ENCODE data around the gene HMGXB4.
A peak's percentile ranks its signal among the peaks of the same experiment; 100 is the strongest.

The HMGXB4 gene

DNA sequence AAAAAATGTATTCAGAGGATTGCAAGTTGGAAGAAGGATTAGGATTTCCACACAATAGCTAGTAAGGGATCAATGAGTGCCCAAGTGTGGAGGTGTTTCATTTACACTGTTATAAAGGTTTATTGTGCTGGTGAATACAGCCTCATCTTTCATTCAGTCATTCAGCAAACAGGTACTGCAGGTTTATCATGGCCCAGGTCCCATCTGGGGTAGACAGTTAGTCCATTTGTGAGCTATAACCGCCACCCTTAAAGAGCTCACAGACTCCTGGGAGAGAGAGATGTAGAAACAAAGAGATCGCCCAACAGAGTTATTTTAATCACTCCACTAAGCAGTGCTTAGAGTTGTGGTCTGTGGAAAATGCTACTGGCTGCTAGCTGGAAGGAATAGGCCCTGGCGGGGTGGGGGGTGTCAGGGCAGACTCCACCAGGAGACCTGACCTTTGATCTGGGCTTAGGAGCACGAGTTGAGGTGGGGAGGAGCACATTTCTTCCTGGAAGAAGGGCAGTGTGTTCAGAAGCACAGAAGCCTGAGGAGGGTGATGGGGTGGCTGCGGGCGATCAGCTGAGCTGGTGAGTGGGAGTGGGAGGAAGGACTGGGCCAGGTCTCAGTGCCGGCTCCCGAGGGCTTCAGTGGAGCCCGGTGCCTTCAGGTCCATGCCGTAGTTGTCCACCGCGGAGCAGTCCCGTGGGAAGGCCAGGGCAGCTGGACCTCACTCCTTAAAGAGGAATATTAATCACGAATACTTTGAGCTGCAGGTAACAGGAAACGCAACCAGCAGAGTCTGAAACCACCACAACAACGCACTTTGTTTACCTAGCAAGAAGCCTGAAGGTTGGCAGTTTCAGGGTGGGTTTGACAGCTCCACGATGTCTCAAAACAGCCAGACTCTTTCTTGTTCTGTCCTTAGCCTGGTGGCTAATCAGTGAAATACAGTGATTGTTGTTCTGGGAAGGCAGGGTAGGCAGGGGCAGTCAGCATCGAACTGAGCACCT is 53.6 kb downstream of the HMGXB4 start:
- DNase-seq (ENCODE audit: low read depth), result no peak

DNA sequence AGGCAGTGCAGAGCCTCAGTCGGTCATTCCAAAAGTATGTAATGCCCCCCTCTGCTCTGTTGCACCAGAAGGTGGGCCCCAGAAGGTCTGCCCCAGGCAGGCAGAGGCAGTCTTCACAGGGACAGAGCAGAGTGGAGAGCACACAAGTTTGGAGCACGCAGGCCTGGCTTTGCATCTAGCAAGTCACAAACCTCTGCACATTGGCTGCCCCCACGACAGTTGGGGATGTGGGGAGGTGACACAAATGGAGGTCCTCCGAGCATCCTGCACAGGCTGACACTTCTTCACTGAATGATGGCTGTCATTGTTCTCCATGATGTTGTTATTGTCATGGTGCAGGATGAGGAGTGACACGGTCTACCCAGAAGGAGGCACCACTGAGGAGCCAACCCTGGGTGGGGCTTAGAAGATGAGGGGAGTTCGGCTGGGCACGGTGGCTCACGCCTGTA is 54.3 kb downstream of the HMGXB4 start:
- no peak for DNase-seq (ENCODE audit: low read depth)

DNA sequence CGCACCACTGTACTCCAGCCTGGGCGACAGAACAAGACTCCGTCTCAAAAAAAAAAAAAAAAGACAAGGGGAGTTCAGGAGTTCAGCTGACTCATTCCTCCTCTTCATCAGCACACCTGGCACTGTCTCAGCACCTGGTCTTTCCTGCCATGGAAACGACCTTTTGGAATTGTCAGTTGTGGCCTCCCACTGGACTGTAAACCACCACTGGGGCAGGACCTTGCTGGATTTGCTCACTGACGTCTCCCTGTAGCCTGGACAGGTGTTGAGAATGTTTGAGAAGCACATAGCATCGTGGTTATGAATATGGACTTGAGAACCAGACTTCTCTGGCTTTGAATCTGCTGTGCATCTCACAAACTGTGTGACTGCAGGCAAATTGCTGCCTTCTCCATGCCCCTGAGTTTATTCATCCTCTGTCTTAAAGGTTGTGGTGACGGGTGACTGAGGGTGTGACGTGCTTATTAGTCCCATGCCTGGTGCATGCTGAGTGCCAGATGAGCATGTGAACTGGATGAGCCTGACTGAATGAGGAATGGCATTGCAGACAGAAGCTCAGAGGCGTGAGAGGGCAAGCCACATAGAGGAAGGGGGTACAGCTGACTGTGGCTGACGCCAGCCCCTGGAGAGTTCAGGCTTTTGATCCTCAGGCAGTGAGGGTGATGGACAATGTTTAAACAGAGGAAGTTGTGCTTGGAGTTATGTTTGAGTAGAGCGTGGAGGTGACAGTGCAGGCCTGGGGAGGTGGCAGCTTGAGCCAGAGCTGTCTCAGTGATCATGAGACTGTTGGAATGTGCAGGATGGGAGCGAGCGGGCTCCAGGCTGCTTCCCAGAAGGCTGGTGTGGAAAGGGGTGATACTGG is 55.1 kb downstream of the HMGXB4 start:
- peak; percentile 88 for DNase-seq (ENCODE audit: low read depth)

DNA sequence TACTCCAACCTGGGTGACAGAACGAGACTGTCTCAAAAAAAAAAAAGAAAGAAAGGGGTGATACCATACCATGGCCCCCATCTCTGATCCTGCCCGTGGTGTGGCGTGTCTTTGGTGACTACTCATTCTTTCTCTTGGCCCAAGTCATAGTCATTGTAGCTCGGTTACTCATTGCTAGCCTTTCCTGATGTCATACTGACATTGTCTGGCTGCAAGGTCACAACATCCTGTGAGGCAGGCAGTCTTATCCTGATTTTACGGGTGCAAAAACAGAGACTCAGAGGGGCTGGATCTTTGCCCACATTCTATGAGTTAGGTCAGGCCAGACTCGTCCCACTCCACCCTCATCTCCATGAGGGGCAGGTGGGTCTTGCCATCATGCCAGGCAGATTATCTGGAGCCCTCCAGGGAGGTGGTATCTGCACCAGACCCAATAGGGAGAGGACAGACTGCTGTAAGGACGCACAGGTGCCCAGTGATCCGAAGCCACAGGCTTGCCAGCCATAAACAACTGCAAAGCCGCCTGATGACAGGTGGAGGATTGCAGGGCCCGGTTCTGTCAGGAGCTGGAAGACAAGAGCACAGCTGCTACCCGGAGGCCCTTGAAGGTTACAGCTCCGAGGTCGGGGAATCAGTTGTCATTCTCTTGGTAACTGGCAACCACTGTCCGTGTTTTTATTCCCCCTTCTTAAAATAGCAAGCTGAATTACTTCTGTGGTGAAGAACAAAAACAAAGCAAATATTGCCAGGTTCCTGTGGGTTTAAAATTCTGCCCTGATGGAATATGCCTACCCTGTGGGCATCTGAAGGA is 56.2 kb downstream of the HMGXB4 start:
- peak; percentile 95 for DNase-seq (ENCODE audit: low read depth)

DNA sequence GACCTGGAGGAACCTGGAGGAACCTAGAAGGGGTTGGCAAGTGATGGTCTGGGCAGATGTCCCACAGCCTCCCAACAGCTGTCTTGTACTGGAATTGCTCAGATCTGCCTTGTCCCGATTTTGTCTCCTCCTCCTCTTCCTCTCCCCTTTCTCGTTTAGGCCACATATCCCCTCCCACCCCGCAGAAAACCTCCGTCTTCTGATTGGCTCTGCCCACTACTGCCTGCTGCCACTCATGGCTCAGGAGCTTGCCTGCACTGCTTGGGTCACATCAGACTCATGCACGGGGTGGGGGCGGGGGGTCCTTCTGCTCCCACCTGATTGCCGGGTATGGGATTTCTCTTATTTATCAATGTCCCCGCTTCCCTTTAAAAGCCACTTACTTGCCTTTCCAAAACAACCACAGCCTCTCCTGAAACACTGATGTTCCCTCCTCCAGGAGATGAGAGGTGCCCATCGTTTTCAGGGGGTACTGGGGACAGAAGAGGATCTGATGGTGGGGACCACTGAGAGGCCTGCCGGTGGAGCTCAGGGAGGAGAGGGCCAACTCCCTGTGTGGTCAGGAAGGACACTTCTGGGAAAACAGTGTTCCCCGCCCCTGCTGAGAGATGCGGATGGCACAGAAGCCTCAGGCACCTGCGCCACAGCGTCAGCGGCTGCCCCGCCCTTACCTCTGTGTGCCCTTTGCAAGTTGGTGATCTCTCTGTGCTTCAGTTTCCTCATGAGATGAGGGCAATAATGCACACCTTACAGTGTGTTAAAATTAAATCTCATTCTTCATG is 57.1 kb downstream of the HMGXB4 start:
- DNase-seq (ENCODE audit: low read depth), result no peak

DNA sequence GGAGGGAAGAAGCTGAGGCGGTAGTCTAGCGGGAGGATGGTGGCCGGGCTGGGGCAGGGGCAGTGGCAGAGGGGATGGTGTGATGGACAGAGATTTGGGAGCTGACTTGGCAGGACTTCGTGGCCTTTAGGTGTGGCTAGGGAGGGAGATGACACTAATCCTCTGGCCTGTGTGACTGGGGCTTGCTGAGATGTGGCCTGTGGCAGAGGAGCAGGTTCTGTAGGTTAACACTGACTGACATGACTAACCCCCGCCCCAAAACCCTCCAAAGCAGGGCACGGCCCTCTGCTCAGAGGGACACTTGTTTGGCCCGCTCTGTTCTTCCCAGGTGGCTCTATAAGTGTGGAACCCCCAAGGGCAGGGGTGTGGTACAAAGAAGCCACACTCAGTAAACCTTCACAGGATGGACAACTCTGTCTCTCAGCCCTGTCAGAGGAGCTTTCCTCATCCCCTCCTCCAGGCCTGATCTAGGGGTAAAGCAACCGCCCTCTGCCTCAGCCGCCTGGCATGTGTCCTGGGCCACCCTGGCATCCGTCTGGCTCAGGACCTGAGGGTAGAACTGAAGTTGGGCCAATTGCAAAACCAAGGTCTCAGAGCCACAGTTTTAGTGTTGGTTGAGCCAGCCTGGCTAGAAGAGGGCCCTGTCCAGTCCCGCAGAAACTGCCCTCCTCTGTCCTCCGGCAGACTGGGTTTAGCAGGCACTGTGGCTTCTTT is 58.0 kb downstream of the HMGXB4 start:
- DNase-seq (ENCODE audit: low read depth), result no peak

DNA sequence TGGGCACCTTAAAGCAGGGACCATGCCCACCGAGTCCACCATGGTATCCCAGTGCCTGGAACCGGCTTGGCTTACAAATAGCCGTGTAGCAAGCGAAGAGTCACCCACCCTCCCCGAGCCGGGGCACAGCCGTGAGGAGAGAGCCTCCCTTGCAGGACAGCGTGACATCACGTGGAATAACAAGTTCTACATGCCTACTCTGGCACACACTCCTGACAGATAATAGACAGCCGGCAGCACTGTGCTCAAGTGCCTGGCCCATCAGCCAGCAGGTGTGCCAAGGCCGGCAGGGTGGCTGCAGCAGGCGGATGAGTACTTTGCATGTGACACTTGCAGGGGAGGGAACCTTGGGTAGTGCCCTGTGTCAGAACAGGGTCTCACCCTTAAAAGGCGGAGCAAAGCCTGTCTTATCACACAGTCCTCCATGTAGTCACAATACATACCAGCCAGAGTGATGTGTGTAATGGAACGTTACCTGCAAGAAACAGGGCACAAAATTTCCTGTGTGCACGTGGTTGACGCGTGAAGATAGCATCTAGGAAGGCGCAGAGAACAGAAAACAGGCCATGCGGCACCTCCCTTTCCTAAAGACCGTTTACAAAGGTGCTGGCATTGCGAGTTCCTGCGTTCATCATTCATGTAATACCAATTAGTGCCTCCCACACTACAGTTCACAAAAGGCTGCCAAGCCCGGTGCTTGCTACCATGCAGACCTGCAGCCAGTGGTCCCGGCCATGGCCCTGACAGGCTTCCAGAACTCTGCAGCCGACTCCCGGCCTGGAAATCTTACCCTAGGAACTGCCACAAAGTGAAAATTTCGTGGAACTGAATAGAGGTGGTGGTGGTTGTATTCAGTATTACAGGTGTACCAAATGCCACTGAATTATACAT is 58.8 kb downstream of the HMGXB4 start:
- no peak for DNase-seq (ENCODE audit: low read depth)

DNA sequence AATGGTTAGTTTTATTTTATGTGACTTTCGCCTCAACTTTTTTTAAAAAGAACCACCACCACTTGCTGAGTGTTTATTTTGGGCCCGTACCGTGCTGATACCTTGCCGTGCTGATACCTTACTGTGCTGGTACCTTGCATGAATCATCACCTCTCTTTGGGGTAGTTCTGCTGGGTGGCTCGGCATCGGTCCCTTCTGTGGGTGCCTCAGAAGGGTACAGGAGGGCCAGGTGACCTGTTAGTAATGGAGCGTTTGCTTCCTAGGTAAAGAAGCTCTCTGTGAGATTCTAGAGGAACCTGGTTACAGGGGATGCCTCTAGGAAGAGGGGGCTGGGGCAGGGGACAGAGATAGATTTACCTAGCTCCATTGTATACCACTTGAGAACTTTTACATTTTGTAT is 59.5 kb downstream of the HMGXB4 start:
- DNase-seq (ENCODE audit: low read depth), result no peak

DNA sequence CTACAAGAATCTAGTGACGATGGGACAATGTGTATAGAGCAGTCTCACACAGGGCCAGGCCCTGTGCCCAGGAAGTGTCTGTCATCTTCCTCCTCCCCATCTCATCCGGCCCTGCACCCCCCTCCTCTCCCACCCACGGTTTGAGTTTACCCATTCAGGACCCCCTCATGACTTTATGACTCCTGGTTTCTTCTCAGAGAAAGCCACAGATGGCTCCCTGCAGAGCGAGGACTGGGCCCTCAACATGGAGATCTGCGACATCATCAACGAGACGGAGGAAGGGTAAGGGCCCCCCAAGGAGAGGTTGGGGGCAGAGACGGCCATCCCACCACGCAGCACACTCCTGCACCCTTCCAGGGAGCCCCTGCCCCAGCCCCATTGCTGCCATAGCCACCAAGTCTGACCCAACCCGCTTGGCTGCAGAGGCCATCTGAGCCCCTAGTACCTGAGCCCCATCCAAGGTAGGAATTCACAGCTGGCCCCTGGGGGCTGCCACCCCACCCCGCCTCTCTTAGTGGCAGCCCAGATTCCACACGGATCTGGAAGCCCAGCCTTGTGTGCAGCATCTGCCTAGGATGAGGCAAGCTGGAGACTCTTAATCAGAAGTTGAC is 60.5 kb downstream of the HMGXB4 start:
- DNase-seq (ENCODE audit: low read depth), result no peak

DNA sequence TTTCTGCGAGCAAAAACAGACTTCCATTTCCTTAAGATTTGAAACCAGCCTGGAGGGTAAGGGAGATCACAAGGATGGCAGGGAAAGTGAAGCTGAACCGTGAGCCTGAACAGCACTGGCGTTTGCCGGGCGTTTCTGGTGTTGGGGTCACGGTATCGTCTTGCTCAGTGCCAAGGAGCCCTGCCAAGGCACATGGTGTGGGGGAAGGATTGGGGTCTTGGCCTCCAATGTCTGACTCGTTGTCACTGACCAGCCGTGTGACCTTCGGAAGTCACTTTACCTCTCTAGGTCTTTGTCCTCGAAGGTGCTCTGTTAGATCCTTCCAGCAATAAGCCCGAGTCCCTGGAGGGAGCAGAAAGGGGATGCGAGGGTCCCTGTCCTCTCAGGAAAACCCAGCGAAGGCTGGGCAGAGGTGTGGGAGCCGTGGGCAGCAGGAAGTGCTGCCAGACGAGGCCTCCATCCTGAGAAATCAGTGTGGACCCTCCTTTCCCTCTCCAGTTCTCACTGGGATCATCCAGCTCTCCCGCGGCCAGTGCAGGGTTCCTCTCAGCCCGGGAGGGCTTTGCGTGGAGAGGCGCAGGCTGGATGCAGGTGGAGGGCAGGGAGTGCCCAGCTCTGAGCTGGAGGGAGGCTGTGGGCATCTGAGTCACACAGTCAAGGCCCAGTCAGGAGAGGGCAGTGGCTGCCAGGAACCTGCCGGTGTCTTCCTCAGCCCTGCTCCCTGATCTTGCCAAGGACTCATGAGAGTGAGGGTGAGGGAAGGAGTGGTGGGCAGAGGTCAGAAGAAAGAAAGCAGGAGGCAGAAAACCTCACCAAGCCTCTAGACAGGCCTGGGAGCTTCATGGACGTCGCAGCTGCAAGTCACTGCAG is 61.3 kb downstream of the HMGXB4 start:
- DNase-seq (ENCODE audit: low read depth), result no peak

DNA sequence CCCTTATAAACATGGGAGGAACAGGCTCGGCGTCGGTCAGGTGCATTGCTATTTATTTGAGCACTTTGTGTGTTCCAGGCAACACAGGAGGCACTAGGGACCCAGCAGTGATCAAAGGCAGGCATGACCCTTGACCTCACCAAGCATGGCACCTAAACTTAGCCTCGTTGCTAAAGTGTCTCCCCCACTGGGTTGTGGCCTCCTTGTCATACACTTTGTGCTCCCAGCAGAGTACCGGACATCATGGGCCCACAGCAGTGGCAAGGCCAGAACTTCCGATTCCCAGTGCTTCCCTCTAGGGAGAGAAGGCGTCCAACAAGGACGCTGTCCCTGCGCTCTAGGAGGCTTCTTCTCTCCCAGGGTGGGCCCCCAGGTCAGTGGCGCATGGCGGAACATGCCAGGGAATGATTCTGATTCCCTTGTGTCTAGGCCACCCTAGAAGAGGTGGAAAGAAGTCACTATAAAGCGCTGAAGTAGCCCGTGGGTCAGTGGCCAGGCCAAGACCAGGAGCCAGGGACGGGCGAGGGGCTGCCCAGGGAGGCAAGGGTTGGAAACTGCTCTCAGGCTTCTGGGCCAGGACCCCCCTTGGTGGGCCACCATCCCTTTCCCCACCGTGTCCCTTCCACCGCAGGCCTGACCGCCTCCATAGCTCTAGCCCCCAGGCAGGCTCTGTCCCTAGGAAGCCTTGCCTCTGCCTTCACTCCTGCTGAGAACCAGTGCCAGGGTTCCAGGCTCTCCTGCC is 62.1 kb downstream of the HMGXB4 start:
- DNase-seq (ENCODE audit: low read depth), result no peak

DNA sequence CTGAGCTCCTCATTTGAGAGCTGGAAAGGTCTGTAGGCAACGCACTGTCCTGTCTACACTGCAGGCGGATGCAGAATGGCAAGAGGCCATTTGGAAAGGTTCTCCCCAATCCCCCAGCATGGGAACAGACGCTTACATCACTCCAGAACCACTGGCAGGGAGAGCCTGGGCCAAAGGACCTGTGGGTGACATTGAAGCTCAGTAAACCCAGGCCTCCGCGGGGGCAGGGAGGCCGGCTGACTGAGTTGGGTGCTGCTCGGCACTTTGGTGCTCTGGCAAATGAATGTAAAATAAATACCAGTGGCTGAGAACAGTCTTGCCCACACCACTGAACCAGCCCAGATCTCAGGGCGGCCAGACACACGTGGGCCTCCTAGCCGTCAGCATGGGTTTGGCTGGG is 64.8 kb downstream of the HMGXB4 start:
- DNase-seq (ENCODE audit: low read depth), result no peak

DNA sequence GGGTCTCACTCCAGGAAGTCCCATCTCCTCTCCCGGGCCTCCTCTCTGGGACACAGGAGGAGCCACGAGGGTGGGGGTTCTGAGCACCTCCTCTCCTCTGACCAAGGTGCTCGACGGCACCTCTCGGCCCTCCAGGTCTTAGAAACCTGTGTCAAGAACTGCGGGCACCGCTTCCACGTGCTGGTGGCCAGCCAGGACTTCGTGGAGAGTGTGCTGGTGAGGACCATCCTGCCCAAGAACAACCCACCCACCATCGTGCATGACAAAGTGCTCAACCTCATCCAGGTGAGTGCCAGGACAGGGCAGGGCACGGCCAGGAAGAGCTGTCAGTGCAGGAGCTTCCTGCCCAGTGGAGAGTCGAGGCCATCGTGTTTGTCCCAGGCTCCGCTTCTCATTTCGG is 65.6 kb downstream of the HMGXB4 start:
- DNase-seq (ENCODE audit: low read depth), result no peak

DNA sequence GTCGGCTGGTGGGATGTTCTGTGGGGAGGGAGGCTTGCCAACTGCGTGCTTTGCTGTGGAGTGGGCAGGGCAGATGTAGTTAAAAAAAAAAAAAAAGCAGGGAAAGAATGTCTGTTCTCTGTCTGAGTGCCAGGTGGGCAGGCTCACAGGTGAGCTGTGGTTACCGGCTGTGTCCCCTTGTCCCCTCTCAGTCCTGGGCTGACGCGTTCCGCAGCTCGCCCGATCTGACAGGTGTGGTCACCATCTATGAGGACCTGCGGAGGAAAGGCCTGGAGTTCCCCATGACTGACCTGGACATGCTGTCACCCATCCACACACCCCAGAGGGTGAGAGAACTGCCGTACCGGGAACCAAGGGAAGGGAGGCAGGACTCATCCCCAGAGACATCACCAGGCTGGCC is 66.0 kb downstream of the HMGXB4 start:
- no peak for DNase-seq (ENCODE audit: low read depth)

DNA sequence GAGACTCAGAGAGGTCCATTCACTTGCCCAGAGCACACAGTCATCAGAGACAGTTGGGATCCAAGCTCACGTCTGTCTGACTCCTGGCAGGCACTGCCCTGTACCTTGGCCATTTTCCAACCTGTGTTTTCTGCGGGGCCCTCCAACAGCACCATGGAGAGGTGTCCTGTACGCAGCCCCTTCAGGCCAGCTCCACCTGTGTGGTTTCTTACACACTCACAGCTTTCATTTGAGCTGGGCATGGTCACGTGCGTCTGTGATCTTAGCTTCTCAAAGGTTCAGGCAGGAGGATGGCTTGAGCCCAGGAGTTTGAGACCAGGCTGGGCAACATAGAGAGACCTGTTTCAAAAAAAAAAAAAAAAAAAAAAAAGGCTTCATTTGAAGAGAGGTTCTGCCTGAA is 66.8 kb downstream of the HMGXB4 start:
- no peak for DNase-seq (ENCODE audit: low read depth)

DNA sequence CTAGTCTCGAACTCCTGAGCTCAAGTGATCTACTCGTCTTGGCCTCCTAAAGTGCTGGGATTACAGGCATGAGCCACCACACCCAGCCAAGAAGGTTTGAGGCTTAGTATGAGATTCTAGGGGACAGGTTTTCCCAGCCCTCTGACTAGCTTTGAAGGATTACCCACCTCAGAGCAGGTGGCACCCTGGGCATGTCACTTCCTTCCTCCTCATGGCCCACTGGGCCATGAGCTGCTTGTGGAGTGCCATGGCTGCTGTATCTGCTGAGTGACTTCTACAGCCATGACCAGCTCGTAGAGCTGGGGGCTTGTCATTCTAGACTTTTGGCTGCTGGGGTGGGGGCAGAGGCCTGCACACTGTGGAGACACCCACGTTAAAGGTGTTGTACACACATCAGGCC is 67.5 kb downstream of the HMGXB4 start:
- no peak for DNase-seq (ENCODE audit: low read depth)

DNA sequence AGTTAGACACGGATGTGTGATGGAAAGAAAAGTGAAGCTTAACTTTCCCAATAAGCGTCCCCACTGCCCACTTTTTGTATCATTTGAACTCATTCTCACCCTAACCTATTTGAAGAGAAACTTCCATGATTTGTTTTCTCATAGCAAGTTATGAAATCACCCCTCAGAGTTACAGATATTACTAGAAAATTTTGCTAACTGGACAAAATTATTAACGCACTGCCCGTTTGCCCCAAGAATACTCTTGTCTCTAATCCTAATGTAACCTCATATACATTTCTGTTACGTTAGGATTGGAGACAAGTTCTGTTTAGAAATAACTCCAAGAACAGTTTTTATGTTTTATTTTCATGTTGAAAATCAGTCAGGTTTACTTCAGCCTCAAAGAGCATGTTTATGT is 67.9 kb downstream of the HMGXB4 start:
- DNase-seq (ENCODE audit: low read depth), result no peak
